Sciatic nerve (tissue), 2 donors: ENCODE data around the gene TMEM89. TPM values are rescaled to one million over a fixed set of nuclear protein-coding genes. Genes with fewer than 3 reads are reported as not detected.

Experiments
- ATAC-seq: fragments of 200-7000 bp; cut with Tn5 transposase; one replicate; pipeline ENCODE4 v1.9.1; 2020; ENCODE audit warnings: mild to moderate bottlenecking, moderate library complexity
- DNase-seq: peaks from one replicate; pipeline ENCODE4 v3.0.0-alpha.2; 2020; ENCODE audit warnings: low spot score
- intact Hi-C: fragments of 100-400 bp; cut with DNase I; formaldehyde crosslinking; loops from one replicate; pipeline ENCODE4 v1.14.2; 2022
- total RNA-seq: library from RNA; stranded (reverse); fragmentation: NEBNext Ultra II Directional; extraction: Animal tissue kit (Norgen Biotek cat#: 25700); gene quantifications from one replicate; pipeline ENCODE4 v1.2.1, GENCODE V29; 2021
- donor health status: DM: no; HTN: no; CAD: no.
- donor health status: DM: no; HTN: no; CAD: no.

The TMEM89 gene
- total RNA-seq, 1 donor from 2014 or later, result not detected

DNA sequence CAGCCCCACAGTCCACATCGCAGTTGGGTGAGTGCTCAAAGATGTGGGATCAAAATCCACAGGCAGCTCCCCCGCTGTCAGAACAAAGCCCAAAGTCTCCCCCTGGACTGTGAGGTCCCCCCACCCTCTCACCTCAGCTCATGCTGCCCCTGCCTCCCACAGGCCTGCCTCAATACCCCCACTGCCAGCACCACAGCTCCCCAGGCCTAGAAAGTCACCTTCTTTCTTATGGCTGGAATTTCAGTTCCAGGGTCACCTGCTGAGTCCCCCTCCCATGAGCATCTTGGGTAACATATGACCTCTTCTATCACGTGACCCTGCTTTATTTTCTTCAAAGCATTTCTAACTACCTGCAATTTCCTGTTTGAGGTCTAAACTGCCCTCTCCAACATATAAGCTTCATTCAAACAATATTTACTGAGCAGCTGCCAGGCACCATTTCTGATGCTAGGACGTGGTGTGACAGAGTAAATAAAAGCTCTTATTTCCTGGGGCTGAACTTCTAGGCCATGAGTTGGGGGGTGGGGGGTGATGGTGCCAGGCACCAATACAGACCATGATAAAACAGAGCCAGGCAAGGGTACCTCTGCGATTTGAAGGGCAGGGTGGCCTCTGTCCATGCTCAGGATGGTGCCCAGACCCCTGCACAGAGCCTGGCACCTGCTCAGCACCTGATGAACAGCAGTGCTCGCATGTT lies 2.4 kb upstream of the TMEM89 start:
- intact Hi-C loops, result no loop called here
- no peak for DNase-seq
- no peak for ATAC-seq

- no peak for ATAC-seq
- DNase-seq, result no peak
- intact Hi-C loops, result no loop called here
Measured at GRCh38 chr3:48619541-48620524, 1.7 kb downstream of the TMEM89 start.

DNA sequence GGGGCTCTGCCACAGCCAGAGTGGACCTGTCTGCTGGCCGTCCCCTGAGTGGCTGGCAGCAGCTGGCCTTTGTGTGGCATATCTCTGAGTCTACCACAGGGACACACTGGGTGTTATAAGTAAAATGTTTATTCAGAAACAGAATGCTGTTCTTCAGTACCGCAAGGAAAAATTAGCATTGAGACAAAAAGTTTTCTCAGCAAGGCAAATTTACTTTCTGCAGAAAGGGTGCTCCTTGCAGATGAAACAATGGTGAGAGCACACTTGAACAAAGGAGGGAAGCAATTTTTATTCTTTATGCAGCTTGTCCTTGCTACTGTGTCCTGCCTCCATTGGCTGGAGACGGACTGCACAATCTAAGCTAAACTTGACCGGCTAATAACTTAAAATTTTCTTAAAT lies 4.0 kb downstream of the TMEM89 start:
- intact Hi-C loops, result no loop called here

GRCh38 chr3:48614044-48614443 lies 7.5 kb downstream of the TMEM89 start:
- intact Hi-C loops, result no loop called here
- no peak for ATAC-seq

More for the DNA sequence above, 4.0 kb downstream of the TMEM89 start:
- ATAC-seq (no peak), DNase-seq (no peak)

DNA sequence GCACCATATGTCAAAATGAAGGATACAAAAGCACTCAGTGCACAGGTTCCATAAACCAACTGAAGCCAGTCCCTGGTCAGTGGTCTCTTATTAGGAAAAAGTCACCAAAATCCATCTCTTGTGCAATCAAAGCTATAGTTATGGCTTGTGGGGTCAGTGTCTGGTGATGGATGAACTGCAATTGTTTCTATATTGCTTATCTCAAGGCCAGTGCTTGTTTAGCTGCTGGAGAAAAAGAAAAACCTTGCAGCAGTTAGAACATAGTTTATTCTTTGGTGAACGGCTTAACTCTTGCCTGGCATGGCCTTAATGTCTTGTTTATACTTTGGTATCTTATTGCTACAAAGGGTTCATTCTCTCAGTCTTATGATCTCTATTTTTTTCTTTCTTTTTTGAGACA lies 9.3 kb downstream of the TMEM89 start:
- DNase-seq (no peak), ATAC-seq (no peak)
- intact Hi-C loops, result no loop called here

More at GRCh38 chr3:48614044-48614443, 7.5 kb downstream of the TMEM89 start:
- no peak for DNase-seq

DNA sequence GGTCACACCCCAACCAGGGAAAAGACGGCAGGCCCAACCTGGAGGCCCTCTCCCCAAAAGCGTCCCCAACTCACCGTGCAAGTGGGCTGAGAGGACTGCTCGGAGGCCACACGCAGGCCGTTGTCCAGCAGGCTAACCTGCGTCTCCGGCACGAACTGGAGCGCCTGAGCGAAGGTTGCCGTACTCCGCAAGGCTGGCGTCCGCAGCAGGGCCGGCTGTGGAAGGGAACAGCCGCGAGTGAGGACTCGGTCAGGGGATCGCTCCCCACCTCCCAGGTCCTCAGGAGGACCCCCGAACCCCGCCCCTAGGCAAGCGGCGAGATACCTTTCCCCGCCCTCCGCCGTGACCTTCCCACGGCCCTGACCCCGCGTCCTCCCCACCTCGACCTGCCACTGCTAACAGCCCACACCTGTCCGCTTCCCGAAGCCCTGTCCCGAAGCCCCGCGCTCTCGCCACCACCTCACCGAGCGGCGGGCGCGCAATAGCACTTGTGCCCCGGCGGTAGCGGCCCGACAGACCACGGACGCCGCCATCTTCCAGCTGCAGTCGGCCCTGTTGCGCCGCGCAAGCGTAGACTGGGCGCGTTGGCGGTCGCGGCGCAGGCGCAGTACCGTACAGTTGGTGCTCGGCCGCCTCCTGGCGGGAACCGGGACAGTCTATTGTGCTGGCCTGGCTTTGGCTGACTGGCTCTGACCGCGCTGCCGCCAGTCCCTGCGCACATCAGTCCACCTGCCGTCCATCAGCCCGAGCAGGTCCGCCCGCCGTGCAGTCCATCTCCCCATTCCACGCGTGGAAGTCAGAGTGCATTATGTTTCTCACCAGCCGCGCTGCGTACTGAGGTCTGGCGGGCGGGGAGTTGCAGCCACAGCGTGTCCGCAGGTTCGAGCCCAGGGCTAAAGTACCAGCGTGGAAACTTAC lies 12.2 kb downstream of the TMEM89 start, which contains the start of gene UQCRC1:
TSS of gene UQCRC1 (minus strand) at position 559 of the 918 bp plus-strand sequence. CDS start at position 533, 26 bp downstream.
- peak; percentile 95 for DNase-seq
- intact Hi-C loops, result no loop called here
- peak; percentile 100 for ATAC-seq

- intact Hi-C loops, result no loop called here
- DNase-seq (no peak), ATAC-seq (no peak)
Measured at GRCh38 chr3:48607519-48607918, 14.1 kb downstream of the TMEM89 start.

DNA sequence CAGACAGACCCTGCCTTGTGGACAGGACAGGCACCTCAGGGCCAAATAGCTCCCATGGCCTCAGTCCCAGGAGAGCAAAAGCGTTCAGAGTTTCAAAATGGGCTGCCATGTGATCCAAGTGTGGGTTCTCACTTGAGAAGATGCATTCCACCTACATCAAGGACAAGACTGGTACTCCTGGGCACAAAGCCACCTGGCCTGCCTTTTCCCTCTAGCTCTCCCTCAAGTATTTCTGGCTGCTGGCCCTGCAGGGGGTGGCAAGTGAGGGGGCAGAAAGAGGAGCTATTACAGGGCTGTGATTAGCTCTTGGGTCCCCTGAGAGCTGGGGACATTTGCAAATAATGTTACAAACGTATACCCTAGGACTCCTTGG lies 20.0 kb downstream of the TMEM89 start:
- DNase-seq, result no peak

DNA sequence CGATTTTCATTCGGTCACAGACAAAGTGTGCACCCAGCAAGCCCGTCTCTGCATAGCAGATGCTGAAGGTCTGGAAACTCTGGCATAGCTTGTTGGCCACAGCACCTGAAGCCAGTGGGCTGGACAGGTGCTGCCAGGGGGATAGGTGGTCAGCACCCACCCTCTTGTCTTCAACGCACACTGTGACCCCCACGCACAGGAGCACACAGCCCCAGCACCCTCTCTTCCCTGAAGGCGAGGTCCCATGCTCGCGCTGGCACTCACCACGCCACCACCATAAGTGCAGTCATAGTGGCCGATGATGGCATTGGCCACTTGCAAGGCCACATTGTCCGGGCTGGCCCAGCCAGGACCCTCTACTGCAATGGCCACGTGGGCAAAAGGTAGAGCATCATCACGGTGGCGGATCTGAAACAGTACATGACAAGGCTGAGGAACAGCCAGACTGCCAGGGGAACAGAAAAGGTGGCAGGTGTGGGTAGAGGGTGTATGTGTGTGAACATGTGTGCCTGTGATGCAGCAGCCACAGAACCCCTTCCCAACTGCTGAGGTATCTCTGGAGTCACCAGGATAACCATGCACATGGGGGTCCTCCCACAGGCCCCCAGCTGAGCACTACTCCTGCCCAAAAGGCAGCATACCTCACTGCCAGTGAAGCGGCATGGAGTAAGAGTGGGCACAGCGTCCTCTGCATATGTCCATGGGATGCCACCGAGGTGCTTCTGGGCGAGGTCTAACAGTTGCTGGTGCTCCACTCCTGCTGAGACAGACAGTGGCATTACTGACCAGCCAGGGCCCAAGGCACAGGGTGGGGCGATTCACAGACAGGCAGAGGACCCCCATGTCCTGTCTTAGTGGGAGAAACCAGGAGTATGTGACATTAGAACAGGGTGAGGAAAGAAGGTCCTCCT lies 20.6 kb downstream of the TMEM89 start:
- no peak for ATAC-seq
- intact Hi-C loops, result no loop called here
- DNase-seq, result no peak

More for the DNA sequence above, 20.0 kb downstream of the TMEM89 start:
- intact Hi-C loops, result no loop called here
- no peak for ATAC-seq

DNA sequence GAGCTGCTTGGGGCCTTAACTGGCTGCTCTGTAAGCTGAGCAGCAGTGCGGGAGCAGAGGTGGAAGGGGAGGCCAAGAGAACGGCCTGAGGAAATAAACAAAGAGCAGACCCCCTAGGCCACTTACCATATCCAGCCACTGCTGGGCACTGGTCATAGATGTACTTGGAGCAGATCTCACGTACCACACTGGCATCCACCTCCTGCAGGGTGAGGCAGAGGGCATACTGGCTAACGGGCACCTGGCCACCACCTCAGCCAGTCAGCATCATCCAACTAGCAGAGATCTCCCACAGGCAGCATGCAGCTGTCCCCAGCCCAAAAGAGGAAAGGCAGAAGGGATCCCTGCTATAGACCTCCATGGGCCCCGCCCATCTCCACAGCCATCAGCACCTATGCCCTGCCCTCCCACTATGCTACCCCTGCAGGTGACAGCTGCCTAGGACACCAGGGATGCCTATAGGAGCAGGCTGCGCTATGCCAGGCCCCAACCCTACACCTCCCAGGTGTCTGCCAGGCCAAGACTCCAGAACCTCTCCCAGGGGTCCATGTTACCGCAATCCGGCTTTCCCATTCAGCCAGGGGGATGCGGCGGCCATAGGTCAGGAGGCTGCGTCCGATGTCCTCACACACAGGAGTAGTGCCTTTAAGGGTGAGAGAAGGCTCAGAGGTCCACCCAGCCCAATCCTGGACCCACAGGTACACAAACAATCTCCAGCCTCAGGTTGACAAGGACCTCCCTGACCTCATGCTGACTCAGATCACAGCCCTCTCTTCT lies 21.9 kb downstream of the TMEM89 start:
- DNase-seq, result no peak
- intact Hi-C loops, result no loop called here
- no peak for ATAC-seq

- ATAC-seq (no peak), DNase-seq (no peak)
- intact Hi-C loops, result no loop called here
Measured at GRCh38 chr3:48599077-48599501, 22.5 kb downstream of the TMEM89 start.

DNA sequence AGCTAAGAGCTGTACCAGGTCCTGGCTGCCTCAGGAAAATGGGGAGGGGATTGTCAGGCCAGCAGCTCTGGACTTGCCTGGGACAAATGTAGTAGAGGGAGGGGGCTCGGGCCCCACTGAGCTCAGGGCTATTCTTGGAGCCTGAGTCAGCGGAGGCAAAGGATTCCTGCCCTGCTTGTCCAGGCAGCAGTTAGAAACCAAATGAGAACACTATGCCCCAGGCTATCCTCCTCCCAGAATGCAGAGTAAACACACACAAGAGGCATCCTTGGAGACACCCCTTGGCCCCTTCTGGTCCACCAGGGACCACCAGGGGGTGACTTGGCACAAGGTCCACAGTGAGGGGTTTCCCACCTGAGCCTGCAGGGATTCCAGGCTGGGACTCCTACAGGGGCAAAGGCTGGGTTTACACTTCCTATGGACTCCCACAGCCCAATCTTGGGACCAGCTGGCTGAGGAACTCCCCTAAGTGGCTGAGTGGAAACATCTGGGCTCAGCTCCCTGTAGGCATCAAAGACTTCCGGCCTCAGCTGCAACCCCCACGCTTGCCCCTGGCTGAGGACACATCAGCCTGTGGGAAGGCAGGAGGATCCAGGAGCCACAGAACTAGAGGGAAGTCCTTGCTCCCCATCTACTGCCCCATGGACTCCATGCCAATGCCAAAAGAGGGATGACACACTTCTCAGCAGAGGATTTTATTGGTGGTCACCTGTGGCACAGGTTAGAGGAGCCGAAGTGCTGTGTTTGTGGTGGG lies 23.1 kb downstream of the TMEM89 start:
- ATAC-seq, result peak; percentile 42
- intact Hi-C loops, result no loop called here
- DNase-seq, result no peak

GRCh38 chr3:48597408-48597800 lies 24.2 kb downstream of the TMEM89 start:
- no peak for ATAC-seq
- no peak for DNase-seq
- intact Hi-C loops, result no loop called here

DNA sequence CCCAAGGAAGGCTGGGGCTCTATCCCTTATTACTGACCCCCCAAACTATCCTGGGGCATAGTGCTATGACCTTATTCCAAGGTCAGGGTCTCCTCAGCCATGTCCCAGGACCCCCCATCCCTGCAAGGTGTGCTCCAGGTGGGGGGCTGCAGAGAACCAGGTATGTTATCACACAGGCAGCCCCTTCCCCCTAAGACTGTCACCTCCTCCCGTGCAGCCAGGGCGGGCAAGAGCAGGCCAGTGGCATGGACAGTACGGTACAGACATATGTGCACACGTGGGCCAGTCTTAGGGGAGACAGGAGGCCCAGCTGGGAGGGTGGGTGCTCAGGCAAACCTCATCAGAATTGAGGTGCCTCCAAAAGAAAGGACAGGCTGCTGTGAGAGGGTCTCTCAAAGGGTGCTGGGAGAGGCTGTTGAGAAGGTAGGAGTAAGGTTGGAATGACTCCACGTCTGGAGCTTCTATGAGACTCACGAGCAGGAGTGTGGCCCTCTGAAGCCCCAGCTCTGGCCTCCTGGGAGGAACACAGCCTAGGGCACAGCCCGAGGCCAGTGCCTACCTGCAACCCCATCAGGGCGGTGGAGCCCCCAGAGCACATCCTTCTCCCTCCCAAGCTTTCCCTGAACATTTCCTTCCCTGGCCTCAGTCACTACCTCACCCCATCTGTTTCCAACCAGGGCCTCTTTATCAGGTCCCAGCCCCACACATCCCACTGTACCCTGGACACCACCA lies 24.7 kb downstream of the TMEM89 start:
- ATAC-seq (no peak), DNase-seq (no peak)
- intact Hi-C loops, result no loop called here

DNA sequence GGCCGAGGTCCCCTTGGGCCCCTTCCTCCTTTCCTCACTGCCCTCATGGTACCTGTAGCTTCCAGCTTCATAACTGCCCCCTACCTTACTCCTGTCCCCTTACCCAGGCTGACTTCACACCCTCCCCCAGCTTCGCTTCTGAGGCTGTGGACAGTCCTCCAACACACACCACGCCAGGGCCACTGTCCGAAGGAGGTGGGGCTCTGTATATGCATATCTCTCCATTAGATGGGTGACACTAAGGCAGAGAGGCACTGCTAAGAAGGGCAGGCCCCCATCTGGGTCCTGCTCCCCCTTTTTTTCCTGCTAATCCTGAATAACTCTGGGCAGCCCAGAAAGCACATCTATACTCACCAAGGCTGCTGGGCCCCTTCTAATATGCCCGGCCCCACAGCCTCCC lies 25.4 kb downstream of the TMEM89 start:
- ATAC-seq (no peak), DNase-seq (no peak)
- intact Hi-C loops, result no loop called here

- intact Hi-C loops, result no loop called here
- ATAC-seq (peak; percentile 23), DNase-seq (no peak)
Measured at GRCh38 chr3:48595526-48596121, 25.9 kb downstream of the TMEM89 start.
